Measurements from ENCODE around the gene CCNY.

- no peak for TF ChIP-seq TAF1 (IDR thresholded peaks at IDR 0.05; ENCODE audit: borderline replicate concordance, low read depth, low read length)
- TF ChIP-seq POLR2A (IDR thresholded peaks at IDR 0.05; ENCODE audit: low read depth, low read length) = no peak
These were observed 156.3 kb downstream of the CCNY start for GRCh38 chr10:35492386-35493195.
